Activated T-cell treated with anti-CD3 and anti-CD28 coated beads, Interleukin-2, amount 50 U/mL, for 72 hours (primary cell): ENCODE measurements around the gene PIP4K2A. TPM values are rescaled to one million over a fixed set of nuclear protein-coding genes. Genes with fewer than 3 reads are reported as not detected.

ENCODE experiments used
- total RNA-seq, 2 donors: library from RNA; stranded (reverse); gene quantifications; one replicate each; pipeline ENCODE4 v1.2.3, GENCODE V29; 2022

PIP4K2A gene
- total RNA-seq, 2 donors from 2014 or later = 104 to 138 TPM

Other genes starting within 250 kb of the PIP4K2A start
- not detected for gene ARMC3, start 213.5 kb upstream of the PIP4K2A start, total RNA-seq